Omental fat pad (tissue), 4 donors: ENCODE results near the gene RNASE9. TPM values are rescaled to one million over a fixed set of nuclear protein-coding genes. Genes with fewer than 3 reads are reported as not detected.
A peak's percentile ranks its signal among the peaks of the same experiment; 100 is the strongest.

Experiments
- ATAC-seq: fragments of 150-250 bp; one replicate; pipeline ENCODE4 v1.9.1; 2016; ENCODE audit warnings: mild to moderate bottlenecking, moderate library complexity; ENCODE audit not compliant: low FRiP score
- DNase-seq: peaks from one replicate; pipeline ENCODE4 v3.0.0-alpha.2; 2019; ENCODE audit warnings: low spot score
- total RNA-seq, 4 donors: library from RNA; depleted of rRNA; stranded (reverse); fragments of >200 nt; gene quantifications; one replicate each; pipeline ENCODE4 v1.1.0, GENCODE V29; 2016
- TF ChIP-seq, protein P1 (sequence below), 3 donors: fragments of 450-650 bp; IDR thresholded peaks; one replicate each; pipeline ENCODE4 v1.5.1; 2016 to 2017; ENCODE audit warnings: antibody characterized with exemption in 3 of 3, mild to moderate bottlenecking in 3 of 3, moderate library complexity in 2 of 3

The RNASE9 gene
- not detected for total RNA-seq

DNA sequence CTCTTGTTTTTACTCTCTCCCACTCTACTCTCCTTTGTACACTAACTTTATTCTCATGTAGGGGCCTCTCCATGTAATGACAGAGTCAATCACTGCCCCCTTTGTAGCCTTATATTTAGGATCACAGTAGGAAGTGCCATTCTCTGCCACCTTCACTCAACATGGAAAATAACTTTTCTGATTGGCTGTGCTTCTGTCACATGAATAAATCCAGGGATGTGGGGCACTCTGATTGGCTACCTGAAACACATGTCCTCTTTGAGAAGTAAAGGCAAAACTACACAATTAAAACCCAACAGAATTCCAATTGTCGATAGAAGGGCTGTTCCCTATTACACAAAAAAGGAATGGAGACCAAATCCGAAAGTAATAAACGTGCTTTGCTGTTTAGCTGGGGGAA is at the start of gene RNASE9:
TSS of gene RNASE9 (minus strand) at position 87 of the 400 bp plus-strand sequence.
- no peak for DNase-seq
- ATAC-seq, result no peak
- TF ChIP-seq, protein P1, sequence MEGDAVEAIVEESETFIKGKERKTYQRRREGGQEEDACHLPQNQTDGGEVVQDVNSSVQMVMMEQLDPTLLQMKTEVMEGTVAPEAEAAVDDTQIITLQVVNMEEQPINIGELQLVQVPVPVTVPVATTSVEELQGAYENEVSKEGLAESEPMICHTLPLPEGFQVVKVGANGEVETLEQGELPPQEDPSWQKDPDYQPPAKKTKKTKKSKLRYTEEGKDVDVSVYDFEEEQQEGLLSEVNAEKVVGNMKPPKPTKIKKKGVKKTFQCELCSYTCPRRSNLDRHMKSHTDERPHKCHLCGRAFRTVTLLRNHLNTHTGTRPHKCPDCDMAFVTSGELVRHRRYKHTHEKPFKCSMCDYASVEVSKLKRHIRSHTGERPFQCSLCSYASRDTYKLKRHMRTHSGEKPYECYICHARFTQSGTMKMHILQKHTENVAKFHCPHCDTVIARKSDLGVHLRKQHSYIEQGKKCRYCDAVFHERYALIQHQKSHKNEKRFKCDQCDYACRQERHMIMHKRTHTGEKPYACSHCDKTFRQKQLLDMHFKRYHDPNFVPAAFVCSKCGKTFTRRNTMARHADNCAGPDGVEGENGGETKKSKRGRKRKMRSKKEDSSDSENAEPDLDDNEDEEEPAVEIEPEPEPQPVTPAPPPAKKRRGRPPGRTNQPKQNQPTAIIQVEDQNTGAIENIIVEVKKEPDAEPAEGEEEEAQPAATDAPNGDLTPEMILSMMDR (IDR thresholded peaks at IDR 0.05), result no peak

DNA sequence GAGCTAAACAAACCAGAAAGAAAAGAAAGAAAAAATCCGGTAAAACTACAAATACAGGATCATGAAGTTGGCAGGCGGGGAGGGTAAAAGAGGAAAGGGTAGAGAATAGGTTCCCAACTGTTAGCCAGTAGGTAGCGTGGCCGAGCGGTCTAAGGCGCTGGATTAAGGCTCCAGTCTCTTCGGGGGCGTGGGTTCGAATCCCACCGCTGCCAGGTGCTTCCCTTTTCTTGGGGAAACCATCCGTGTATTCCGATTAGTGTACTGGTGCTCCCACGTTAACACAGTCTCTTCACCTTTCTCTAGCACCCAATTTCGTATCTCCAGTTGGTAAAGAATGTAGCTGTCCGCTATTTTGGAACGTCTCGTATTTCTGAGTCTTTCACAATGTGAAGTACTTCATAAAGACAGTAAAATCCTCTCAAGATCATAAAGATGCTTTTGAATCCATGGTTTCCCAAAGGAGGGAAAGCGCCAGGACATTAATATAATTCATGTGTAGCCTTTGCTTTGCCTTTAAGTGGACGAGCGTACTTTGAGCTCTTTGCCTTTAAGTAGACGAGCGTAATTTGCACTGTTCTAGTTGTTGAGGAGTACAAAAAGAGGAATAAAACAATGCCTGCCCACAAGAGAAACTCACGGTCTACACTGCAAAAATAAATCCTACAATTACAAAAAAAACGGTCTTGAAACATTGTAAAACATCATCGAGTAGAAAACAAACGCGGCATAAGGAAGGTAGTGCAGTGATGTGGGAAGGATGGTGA is 49.3 kb upstream of the RNASE9 start:
- DNase-seq (peak; percentile 78), ATAC-seq (peak; percentile 49)
- TF ChIP-seq, protein P1 (IDR thresholded peaks at IDR 0.05), result no peak

DNA sequence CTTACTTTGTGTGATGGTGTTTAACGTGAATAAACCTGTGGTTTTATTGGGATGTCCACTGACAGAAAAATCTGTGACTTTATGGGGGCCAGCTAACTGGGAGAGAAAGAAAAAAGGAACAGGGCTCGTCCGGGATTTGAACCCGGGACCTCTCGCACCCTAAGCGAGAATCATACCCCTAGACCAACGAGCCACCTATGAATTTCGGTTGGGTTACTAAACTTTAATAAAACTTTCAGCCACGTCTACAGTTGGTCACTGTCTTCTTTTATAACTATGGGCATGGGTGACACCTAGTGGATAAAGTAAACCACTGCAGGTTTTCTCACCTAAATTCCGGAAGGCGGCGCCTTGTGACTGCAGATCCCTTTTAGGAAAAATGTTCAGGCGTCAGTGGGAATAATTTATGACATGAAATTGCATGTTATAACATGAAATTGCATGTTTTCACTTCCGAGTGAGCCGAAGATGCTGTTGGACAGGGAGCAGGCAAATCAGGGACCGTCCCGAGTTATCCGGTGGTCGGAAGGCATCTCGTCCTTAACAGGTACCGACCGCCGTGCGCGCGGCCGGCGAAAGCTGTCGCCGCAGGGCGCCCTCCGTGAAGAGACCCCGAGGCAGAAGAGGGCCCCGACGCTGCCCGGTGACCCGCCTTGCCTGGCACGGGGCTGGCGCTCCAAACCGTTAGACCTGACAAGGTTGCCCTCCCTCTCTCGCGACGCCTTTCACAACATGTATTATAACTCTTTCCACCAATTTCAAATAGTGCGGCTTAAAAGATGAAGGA is 48.6 kb upstream of the RNASE9 start:
- ATAC-seq (peak; percentile 58), DNase-seq (no peak)
- TF ChIP-seq, protein P1 (IDR thresholded peaks at IDR 0.05), result peak in 2 of 3 donors; percentile 81 to 83

DNA sequence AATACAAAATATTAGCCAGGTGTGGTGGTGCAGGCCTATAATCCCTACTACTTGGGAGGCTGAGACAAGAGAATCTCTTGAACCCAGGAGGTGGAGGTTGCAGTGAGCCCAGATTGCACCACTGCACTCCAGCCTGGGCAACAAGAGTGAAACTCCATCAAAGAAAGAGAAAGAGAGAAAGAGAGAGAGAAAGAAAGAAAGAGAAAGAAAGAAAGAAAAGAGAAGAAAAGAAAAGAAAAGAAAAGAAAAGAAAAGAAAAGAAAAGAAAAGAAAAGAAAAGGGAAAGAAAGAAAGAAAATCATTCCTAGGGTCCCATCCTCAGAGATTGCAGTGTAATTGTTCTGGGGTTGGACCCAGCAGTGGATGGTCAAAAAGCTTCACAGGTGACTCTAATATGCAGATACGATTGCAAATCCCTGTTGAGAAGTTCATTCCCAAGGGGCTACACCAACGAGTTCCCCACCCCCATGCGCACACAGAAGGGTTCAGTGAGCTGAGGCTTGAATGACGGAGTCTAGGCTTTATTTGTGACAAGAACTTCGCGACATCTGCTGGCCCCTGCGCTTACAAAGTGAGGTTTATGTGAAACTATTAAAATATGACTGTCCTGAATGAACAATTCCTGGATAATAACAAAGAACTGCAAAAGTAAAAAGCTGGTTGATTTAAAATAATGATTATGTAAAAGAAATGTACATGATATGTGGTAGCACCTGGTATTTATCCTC is 47.7 kb upstream of the RNASE9 start:
- ATAC-seq (no peak), DNase-seq (no peak)
- TF ChIP-seq, protein P1 (IDR thresholded peaks at IDR 0.05), result no peak

DNA sequence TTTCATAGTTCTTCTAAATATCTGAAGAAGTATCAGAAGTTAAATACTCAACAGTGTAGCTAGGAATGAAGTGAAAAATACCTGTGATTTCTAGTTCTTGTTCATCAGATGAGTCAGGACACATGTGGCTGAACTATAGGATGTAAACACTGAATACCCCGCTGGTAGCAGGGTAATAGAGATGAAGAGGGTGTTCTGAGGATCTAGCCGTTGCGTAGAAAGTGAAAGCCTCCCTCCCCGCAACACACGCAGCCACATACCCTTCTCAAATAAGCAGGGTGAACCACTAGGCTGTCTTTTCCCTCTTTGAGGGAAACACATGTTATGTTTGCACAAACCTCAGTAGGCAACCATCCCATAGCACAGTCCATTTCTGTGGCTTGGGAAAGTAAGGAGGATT is 46.8 kb upstream of the RNASE9 start:
- TF ChIP-seq, protein P1 (IDR thresholded peaks at IDR 0.05), result no peak
- DNase-seq, result no peak
- ATAC-seq, result no peak

DNA sequence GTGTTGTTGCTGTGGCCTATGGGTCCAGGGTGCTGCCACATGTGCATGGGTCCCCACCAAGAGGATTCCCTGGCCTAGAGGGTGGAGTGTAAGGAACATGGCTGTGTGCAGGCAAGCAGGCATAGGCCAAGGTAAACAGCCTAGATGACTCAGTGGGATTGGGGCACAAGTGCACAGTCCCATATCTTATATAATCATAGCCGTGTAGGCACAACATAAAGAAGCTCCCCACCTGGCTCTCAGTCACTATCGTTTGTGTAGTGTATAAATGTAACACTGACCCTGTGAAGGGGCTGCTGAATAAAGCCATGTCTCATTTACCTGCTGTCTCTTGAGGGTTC is 46.0 kb upstream of the RNASE9 start:
- ATAC-seq (no peak), DNase-seq (no peak)
- TF ChIP-seq, protein P1 (IDR thresholded peaks at IDR 0.05), result no peak
